Activated naive CD4-positive, alpha-beta T cell treated with anti-CD3 and anti-CD28 coated beads for 36 hours (primary cell): ENCODE results near the gene MAML2. TPM values are rescaled to one million over a fixed set of nuclear protein-coding genes. Genes with fewer than 3 reads are reported as not detected.
"Not testable (repeated sequence)": the region's sequence is repeated elsewhere in the genome, so short reads cannot be mapped to it uniquely, and the experiment has no call there.

Source experiments
- CTCF ChIA-PET: fragments of 350-600 bp; sonication (Branson Sonifier 250); formaldehyde crosslinking; loops from one replicate; lab custom pipeline; 2021; ENCODE audit warnings: antibody characterized with exemption; lab: Charles Lee
- DNase-seq: peaks from one replicate; pipeline ENCODE4 v3.0.0-alpha.2; 2020
- H3K27ac Mint-ChIP-seq: one replicate; pipeline ENCODE4 v1.8.0; 2021; ENCODE audit warnings: mild to moderate bottlenecking, mixed read lengths
- H3K27me3 Mint-ChIP-seq: one replicate; pipeline ENCODE4 v1.8.0; 2021; ENCODE audit warnings: low read depth, mixed read lengths
- H3K36me3 Mint-ChIP-seq: one replicate; pipeline ENCODE4 v1.8.0; 2021; ENCODE audit warnings: low read depth, mixed read lengths
- H3K4me1 Mint-ChIP-seq: one replicate; pipeline ENCODE4 v1.8.0; 2021; ENCODE audit warnings: low read depth, mixed read lengths
- H3K4me3 Mint-ChIP-seq: one replicate; pipeline ENCODE4 v1.8.0; 2021; ENCODE audit warnings: mild to moderate bottlenecking, moderate library complexity, mixed read lengths
- H3K9me3 Mint-ChIP-seq: one replicate; pipeline ENCODE4 v1.8.0; 2021; ENCODE audit warnings: mixed read lengths
- intact Hi-C: fragments of 100-400 bp; cut with micrococcal nuclease; formaldehyde crosslinking; loops from one replicate; pipeline ENCODE4 v1.15.1; 2023
- total RNA-seq, 2 experiments: library from RNA; stranded (reverse); gene quantifications; one replicate each; pipeline ENCODE4 v1.2.3, GENCODE V29; 2021

MAML2 gene
- total RNA-seq, 2 experiments from 2014 or later = 26.6 to 28.1 TPM

GRCh38 chr11:96186806-96187205 lies 156.2 kb downstream of the MAML2 start:
- H3K27ac Mint-ChIP-seq = peak overlapping the region; percentile 92
- intact Hi-C loops = no loop called here
- H3K9me3 Mint-ChIP-seq = no peaks in the 10 kb centered on the region
- peaks cover 5% of the 10 kb centered on the region for H3K36me3 Mint-ChIP-seq
- peaks cover 85% of the 10 kb centered on the region for H3K4me1 Mint-ChIP-seq
- H3K4me3 Mint-ChIP-seq = no peak overlapping the region
- CTCF ChIA-PET = interaction anchor here (1.1 to 1.5 kb wide), 3 partner anchors 8 to 132 kb away, joined by 3 to 4 read pairs (median 3); no protein-coding TSS in a partner anchor
- DNase-seq = no peak
- H3K27me3 Mint-ChIP-seq = no peaks in the 10 kb centered on the region

- Mint-ChIP-seq H3K36me3 (no peaks in the 10 kb centered on the region), H3K9me3 (no peaks in the 10 kb centered on the region), H3K27ac (peak overlapping the region; percentile 39), H3K27me3 (no peaks in the 10 kb centered on the region), H3K4me3 (no peak overlapping the region), H3K4me1 (peaks cover 85% of the 10 kb centered on the region)
- DNase-seq = no peak
- intact Hi-C loops = no loop called here
- CTCF ChIA-PET = interaction anchor here (1.5 kb wide), 1 partner anchor 130 kb away, joined by 4 read pairs; no protein-coding TSS in a partner anchor
These were observed 157.7 kb downstream of the MAML2 start for GRCh38 chr11:96185220-96185768.

- H3K27ac Mint-ChIP-seq, CTCF ChIA-PET, intact Hi-C loops, H3K27me3 Mint-ChIP-seq, DNase-seq, H3K9me3 Mint-ChIP-seq, H3K4me3 Mint-ChIP-seq: not testable (repeated sequence)
- Mint-ChIP-seq H3K4me1 (peaks cover 84% of the 10 kb centered on the region), H3K36me3 (peaks cover 24% of the 10 kb centered on the region)
These were observed 162.1 kb downstream of the MAML2 start for GRCh38 chr11:96180937-96181336.

- Mint-ChIP-seq H3K9me3 (no peaks in the 10 kb centered on the region), H3K27ac (no peak overlapping the region), H3K4me1 (peaks cover 81% of the 10 kb centered on the region), H3K4me3 (no peak overlapping the region), H3K27me3 (no peaks in the 10 kb centered on the region), H3K36me3 (peaks cover 24% of the 10 kb centered on the region)
- DNase-seq = no peak
- intact Hi-C loops = no loop called here
- CTCF ChIA-PET = no interaction called here
These were observed 162.7 kb downstream of the MAML2 start for GRCh38 chr11:96180341-96180740.

- DNase-seq = no peak
- Mint-ChIP-seq H3K4me1 (peaks cover 81% of the 10 kb centered on the region), H3K27ac (no peak overlapping the region), H3K27me3 (no peaks in the 10 kb centered on the region), H3K9me3 (no peaks in the 10 kb centered on the region), H3K4me3 (no peak overlapping the region), H3K36me3 (peaks cover 24% of the 10 kb centered on the region)
- CTCF ChIA-PET = no interaction called here
- intact Hi-C loops = no loop called here
These were observed 163.1 kb downstream of the MAML2 start for GRCh38 chr11:96179905-96180304.

- DNase-seq = no peak
- Mint-ChIP-seq H3K36me3 (peaks cover 25% of the 10 kb centered on the region), H3K4me3 (no peak overlapping the region), H3K9me3 (no peaks in the 10 kb centered on the region), H3K4me1 (peaks cover 85% of the 10 kb centered on the region), H3K27ac (peak overlapping the region; percentile 40), H3K27me3 (no peaks in the 10 kb centered on the region)
- CTCF ChIA-PET = interaction anchor here (1.0 kb wide), 1 partner anchor 10 kb away, joined by 3 read pairs; no protein-coding TSS in a partner anchor
- intact Hi-C loops = loop anchor here (1.0 kb wide), 1 partner anchor 9 kb away; no protein-coding TSS in a partner anchor
These were observed 164.1 kb downstream of the MAML2 start for GRCh38 chr11:96178887-96179279.

GRCh38 chr11:96178049-96178886 lies 164.7 kb downstream of the MAML2 start:
- CTCF ChIA-PET = interaction anchor here (1.0 kb wide), 1 partner anchor 9 kb away, joined by 3 read pairs; no protein-coding TSS in a partner anchor
- Mint-ChIP-seq H3K4me1 (peaks cover 85% of the 10 kb centered on the region), H3K36me3 (peaks cover 29% of the 10 kb centered on the region), H3K4me3 (peak overlapping the region; percentile 38), H3K9me3 (no peaks in the 10 kb centered on the region), H3K27ac (peak overlapping the region; percentile 58), H3K27me3 (no peaks in the 10 kb centered on the region)
- peak; percentile 27 for DNase-seq
- intact Hi-C loops = loop anchor here (1.0 kb wide), 1 partner anchor 8 kb away; no protein-coding TSS in a partner anchor

GRCh38 chr11:96177146-96177545 lies 165.8 kb downstream of the MAML2 start:
- CTCF ChIA-PET = no interaction called here
- no peak overlapping the region for H3K27ac Mint-ChIP-seq

GRCh38 chr11:96173906-96174305 lies 169.1 kb downstream of the MAML2 start:
- Mint-ChIP-seq H3K27ac (peak overlapping the region; percentile 28), H3K27me3 (no peaks in the 10 kb centered on the region), H3K36me3 (peaks cover 40% of the 10 kb centered on the region), H3K4me1 (peaks cover 84% of the 10 kb centered on the region), H3K4me3 (no peak overlapping the region), H3K9me3 (no peaks in the 10 kb centered on the region)
- intact Hi-C loops = no loop called here
- DNase-seq = no peak
- CTCF ChIA-PET = interaction anchor here (1.1 kb wide), 1 partner anchor 169 kb away, joined by 3 read pairs; the partner anchor contains the start of gene MAML2

More at GRCh38 chr11:96177146-96177545, 165.8 kb downstream of the MAML2 start:
- intact Hi-C loops = no loop called here
- Mint-ChIP-seq H3K36me3 (peaks cover 32% of the 10 kb centered on the region), H3K27me3 (no peaks in the 10 kb centered on the region), H3K4me3 (no peak overlapping the region), H3K9me3 (no peaks in the 10 kb centered on the region), H3K4me1 (peaks cover 88% of the 10 kb centered on the region)
- DNase-seq = no peak

GRCh38 chr11:96173422-96173821 lies 169.6 kb downstream of the MAML2 start:
- intact Hi-C loops = no loop called here
- DNase-seq = no peak
- Mint-ChIP-seq H3K36me3 (peaks cover 37% of the 10 kb centered on the region), H3K27me3 (no peaks in the 10 kb centered on the region), H3K4me3 (no peak overlapping the region), H3K27ac (peak overlapping the region; percentile 28), H3K4me1 (peaks cover 84% of the 10 kb centered on the region), H3K9me3 (no peaks in the 10 kb centered on the region)
- CTCF ChIA-PET = interaction anchor here (0.6 to 1.1 kb wide), 2 partner anchors 81 to 170 kb away, joined by 3 read pairs; partner anchors contain the start of gene MAML2

GRCh38 chr11:96172604-96173003 lies 170.4 kb downstream of the MAML2 start:
- Mint-ChIP-seq H3K4me3 (no peak overlapping the region), H3K4me1 (peaks cover 84% of the 10 kb centered on the region), H3K27ac (peak overlapping the region; percentile 12), H3K9me3 (no peaks in the 10 kb centered on the region), H3K27me3 (no peaks in the 10 kb centered on the region), H3K36me3 (peaks cover 31% of the 10 kb centered on the region)
- DNase-seq = no peak
- intact Hi-C loops = no loop called here
- CTCF ChIA-PET = interaction anchor here (0.5 kb wide), 1 partner anchor 39 kb away, joined by 3 read pairs; no protein-coding TSS in a partner anchor

- peak overlapping the region; percentile 37 for H3K27ac Mint-ChIP-seq
- no peak for DNase-seq
- H3K4me3 Mint-ChIP-seq = no peak overlapping the region
- peaks cover 89% of the 10 kb centered on the region for H3K4me1 Mint-ChIP-seq
- CTCF ChIA-PET = interaction anchor here (0.6 to 1.4 kb wide), 3 partner anchors 9 to 167 kb away, joined by 3 to 5 read pairs (median 4); no protein-coding TSS in a partner anchor
- peaks cover 23% of the 10 kb centered on the region for H3K36me3 Mint-ChIP-seq
- H3K27me3 Mint-ChIP-seq = no peaks in the 10 kb centered on the region
- H3K9me3 Mint-ChIP-seq = no peaks in the 10 kb centered on the region
- intact Hi-C loops = no loop called here
These were observed 173.7 kb downstream of the MAML2 start for GRCh38 chr11:96169250-96169649.
